LNCaP clone FGC (cell line): ENCODE data around the gene SPPL2A.

Experiments
- DNase-seq: peaks from one replicate; pipeline ENCODE4 v3.0.0-alpha.2; 2011; ENCODE audit warnings: low read depth
- H3K4me3 ChIP-seq: 2 replicates; pipeline ENCODE4 v1.5.1; 2011; ENCODE audit warnings: mild to moderate bottlenecking, low read depth, low read length, control low read depth
- TF ChIP-seq, protein P1 (sequence below): IDR thresholded peaks from 2 replicates; pipeline ENCODE4 v1.5.1; 2012; ENCODE audit warnings: mild to moderate bottlenecking; ENCODE audit not compliant: control insufficient read depth, insufficient read depth; ENCODE audit errors: extremely low read depth

The SPPL2A gene

DNA sequence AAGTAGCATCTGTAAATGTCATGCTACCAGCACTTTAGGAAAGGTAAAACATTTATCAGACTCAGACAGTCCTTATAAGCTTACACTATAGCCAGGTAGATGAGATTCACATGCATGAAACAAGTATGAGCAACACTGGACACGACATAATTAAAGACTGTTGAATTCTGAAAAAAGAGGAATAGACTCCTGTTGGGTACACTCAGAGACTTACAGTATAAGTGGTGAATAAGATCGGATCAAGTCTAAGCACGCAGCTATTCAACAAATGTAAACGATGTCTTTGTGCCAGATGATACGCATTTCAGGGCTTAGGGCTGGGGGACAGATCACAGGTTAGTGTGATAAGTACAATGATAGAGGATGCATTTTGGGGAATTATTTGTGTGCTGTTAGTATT is 43.2 kb upstream of the SPPL2A start:
- no peak overlapping the region for H3K4me3 ChIP-seq
- no peak for DNase-seq
- TF ChIP-seq, protein P1, sequence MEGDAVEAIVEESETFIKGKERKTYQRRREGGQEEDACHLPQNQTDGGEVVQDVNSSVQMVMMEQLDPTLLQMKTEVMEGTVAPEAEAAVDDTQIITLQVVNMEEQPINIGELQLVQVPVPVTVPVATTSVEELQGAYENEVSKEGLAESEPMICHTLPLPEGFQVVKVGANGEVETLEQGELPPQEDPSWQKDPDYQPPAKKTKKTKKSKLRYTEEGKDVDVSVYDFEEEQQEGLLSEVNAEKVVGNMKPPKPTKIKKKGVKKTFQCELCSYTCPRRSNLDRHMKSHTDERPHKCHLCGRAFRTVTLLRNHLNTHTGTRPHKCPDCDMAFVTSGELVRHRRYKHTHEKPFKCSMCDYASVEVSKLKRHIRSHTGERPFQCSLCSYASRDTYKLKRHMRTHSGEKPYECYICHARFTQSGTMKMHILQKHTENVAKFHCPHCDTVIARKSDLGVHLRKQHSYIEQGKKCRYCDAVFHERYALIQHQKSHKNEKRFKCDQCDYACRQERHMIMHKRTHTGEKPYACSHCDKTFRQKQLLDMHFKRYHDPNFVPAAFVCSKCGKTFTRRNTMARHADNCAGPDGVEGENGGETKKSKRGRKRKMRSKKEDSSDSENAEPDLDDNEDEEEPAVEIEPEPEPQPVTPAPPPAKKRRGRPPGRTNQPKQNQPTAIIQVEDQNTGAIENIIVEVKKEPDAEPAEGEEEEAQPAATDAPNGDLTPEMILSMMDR, result no peak

DNA sequence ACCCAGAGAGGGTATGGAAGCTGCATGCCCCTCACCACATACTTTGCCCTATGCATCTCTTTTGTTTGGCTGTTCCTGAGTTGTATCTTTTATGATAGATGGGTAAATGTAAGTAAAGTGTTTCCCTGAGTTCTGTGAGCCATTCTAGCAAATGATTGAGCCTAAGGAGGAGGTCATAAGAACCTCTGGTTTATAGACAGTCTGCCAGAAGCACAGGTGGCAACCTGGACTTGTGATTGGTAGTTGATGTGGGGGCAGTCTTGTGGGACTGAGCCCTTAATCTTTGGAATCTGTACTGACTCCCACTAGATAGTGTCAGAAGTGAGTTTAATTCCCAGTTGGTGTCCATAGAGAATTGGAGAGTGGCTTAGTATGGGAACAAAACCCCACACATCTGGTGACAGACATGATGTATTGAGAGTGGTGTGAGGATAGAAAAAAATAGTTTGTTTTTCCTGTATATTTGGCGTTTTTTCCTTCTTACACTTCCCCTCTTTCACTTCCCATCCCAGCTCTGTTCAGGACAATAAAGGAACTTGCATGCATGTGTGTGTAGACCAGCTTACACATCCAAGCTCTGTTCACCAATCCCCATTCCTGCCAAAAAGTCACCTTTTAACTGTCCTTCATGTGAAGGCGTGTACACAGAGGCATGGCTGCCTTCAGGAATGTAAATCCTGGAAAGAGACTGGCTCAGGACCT is 38.1 kb upstream of the SPPL2A start:
- TF ChIP-seq, protein P1, result no peak
- DNase-seq, result no peak
- H3K4me3 ChIP-seq, result no peak overlapping the region

DNA sequence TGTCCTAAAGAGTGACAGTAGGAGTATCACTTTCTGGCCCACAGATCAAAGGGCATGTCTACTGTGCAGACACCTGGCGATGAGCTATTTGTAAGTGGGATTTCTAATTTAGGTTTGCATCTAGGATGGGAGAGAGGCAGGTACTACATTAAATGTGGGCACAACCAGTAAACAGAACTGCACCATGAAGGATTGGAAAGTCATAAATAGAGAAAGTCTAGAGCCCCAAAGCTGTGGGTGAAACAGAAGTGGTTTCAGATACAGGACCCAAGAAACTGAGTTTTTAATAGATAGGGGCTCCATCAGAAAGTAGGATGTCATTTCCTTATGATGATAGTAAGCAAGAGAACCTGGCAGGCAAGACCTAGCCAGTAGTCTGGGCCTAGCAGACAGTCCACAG is 35.2 kb upstream of the SPPL2A start:
- TF ChIP-seq, protein P1, result no peak
- H3K4me3 ChIP-seq, result no peak overlapping the region
- DNase-seq, result no peak

DNA sequence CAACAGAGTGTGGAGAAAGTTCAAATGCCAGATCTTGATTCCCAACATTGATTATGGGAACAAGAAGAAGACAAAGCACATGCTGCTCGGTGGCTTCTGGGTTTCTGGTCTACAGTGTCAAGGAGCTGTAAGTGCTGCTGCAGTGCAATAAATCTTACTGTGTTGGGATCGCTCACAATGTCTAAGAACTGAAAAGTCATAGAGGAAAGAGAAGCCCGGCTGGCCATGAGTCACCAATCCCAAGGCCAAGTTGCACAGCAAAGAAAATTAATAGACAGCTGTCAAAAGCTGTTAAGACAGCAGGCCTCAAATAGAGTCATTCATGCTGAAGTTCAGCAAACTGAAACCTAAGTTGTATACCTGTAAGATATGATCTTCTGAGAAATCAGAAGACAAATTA is 33.2 kb upstream of the SPPL2A start:
- H3K4me3 ChIP-seq, result no peak overlapping the region
- TF ChIP-seq, protein P1, result no peak
- DNase-seq, result no peak

DNA sequence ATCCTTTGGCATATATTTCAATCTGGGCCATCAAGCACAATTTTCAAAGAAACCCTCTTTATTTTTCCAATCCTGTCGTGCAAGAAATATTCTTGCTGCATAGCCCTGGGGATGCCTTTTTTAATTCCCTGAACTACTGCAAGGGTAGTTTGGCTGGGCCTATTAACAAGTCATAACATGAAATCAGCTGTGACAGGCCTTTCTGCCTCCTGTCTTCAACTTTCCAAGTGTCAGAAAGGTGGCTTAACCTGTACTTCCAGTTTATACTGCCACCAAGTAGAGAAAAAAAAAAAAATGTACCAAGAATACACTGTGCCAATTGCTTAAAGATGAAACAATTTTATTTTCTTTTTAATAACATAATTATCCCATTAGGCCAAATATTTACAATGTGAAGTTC is 32.4 kb upstream of the SPPL2A start:
- H3K4me3 ChIP-seq, result no peak overlapping the region
- DNase-seq, result peak; percentile 88
- TF ChIP-seq, protein P1, result no peak

DNA sequence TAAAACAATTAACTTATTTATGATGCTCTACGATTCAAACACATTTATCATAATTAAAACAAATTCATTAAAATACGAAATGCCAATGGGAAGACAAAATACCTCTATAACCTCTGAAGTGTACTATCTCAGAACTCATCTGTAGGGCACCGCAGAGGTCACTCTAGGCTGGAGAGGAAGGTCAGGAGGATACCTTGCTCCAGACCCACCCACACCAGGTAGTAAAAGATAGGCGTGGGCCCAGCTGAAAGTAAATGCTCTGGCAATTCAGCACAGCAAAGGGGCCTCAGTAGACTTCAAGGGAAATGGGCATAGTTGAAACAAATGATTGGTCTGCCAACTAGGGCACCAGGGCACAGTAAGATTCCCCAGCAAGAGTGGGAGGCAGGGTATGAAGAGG is 26.0 kb upstream of the SPPL2A start:
- no peak for DNase-seq
- TF ChIP-seq, protein P1, result no peak
- H3K4me3 ChIP-seq, result no peak overlapping the region
